Peyer's patch (tissue), 4 donors: ENCODE measurements around the gene HIVEP2. TPM values are rescaled to one million over a fixed set of nuclear protein-coding genes. Genes with fewer than 3 reads are reported as not detected.

Experiments
- DNase-seq, 3 donors: peaks; one replicate each; pipeline ENCODE4 v3.0.0-alpha.2; 2017 to 2019
- H3K27ac ChIP-seq, 4 donors: fragments of 200-600 bp; sonication (generic); one replicate each; pipeline ENCODE4 v1.5.1; 2016 to 2019
- H3K27me3 ChIP-seq, 2 donors: fragments of 200-600 bp; sonication (generic); one replicate each; pipeline ENCODE4 v1.5.1; 2019
- H3K36me3 ChIP-seq, 3 donors: fragments of 200-600 bp; sonication (generic); one replicate each; pipeline ENCODE4 v1.5.1; 2016 to 2019
- H3K4me1 ChIP-seq, 4 donors: fragments of 200-600 bp; sonication (generic); one replicate each; pipeline ENCODE4 v1.5.1; 2016 to 2019
- H3K4me3 ChIP-seq, 4 donors: fragments of 200-600 bp; sonication (generic); 1 replicate in 3 of 4; 2 replicates in 1 of 4; pipeline ENCODE4 v1.5.1; 2016 to 2019; ENCODE audit warnings: mild to moderate bottlenecking in 1 of 4
- H3K9me3 ChIP-seq, 4 donors: fragments of 200-600 bp; sonication (generic); one replicate each; pipeline ENCODE4 v1.5.1; 2016 to 2019; ENCODE audit warnings: mild to moderate bottlenecking in 1 of 4
- CTCF ChIP-seq, 6 experiments: fragments of 450-650 bp in 4 of 6; fragments of 200-600 bp in 2 of 6; sonication (generic) in 1 of 6; IDR thresholded peaks; one replicate each; pipeline ENCODE4 v1.5.1; 2017 to 2019; ENCODE audit warnings: antibody characterized with exemption in 6 of 6, mild to moderate bottlenecking in 3 of 6, moderate library complexity in 1 of 6
- POLR2A ChIP-seq, 2 donors: fragments of 450-650 bp; IDR thresholded peaks; one replicate each; pipeline ENCODE4 v1.5.1; 2017; ENCODE audit warnings: antibody characterized with exemption in 2 of 2, mild to moderate bottlenecking in 2 of 2, moderate library complexity in 2 of 2
- total RNA-seq, 4 donors: library from RNA; depleted of rRNA; stranded (reverse); fragments of >200 nt; gene quantifications; one replicate each; pipeline ENCODE4 v1.1.0, GENCODE V29; 2016

The HIVEP2 gene
- total RNA-seq, 4 donors from 2014 or later = 14.4 to 35.5 (median 19.5) TPM

DNA sequence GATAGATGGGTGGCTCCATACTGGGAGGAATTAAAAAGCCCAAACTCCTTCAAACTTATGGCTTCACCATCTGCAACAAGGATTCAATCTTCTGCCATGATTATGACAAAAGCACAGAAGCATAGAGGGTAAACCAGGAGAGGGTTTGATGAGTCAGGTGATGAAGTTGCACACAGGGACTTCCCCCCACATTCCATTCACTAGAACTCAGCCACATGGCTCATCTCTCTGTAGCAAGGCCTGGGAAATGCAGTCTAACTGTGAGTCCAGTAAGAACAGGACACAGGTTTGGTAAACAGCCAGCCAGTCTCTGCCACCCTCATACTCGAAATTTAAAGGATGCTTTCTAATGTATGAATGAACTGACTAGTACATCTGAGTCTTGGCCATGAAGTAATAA is 142.9 kb downstream of the HIVEP2 start:
- no peaks in the 10 kb centered on the region for H3K4me1 ChIP-seq
- DNase-seq = no peak
- no peak for TF ChIP-seq POLR2A (IDR thresholded peaks at IDR 0.05)
- no peak for TF ChIP-seq CTCF (IDR thresholded peaks at IDR 0.05)
- H3K27me3 ChIP-seq = no peaks in the 10 kb centered on the region
- H3K9me3 ChIP-seq = no peaks in the 10 kb centered on the region
- H3K27ac ChIP-seq = no peak overlapping the region
- H3K4me3 ChIP-seq = no peak overlapping the region
- no peaks in the 10 kb centered on the region for H3K36me3 ChIP-seq

DNA sequence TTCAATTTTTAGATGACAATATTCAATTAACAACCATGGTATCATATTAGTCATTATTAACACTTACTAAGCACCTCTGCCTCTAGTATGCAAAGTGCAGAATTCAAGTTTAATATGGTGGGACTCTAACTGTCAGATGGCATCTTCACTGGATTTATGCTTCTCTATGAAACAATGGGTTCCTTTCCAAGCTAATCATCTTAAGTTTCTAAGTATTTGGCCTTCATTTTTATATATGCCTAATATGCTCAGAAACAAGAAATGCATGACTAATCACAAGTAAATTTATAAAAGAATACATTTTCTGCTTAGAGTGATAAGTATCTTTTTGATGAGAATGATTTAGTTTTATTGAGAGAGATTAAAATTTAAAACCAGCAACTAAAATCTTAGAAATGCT is 144.7 kb downstream of the HIVEP2 start:
- Histone ChIP-seq H3K27me3 (no peaks in the 10 kb centered on the region), H3K4me3 (no peak overlapping the region), H3K27ac (no peak overlapping the region), H3K36me3 (no peaks in the 10 kb centered on the region), H3K9me3 (no peaks in the 10 kb centered on the region), H3K4me1 (no peaks in the 10 kb centered on the region)
- DNase-seq = no peak
- no peak for TF ChIP-seq CTCF (IDR thresholded peaks at IDR 0.05)
- TF ChIP-seq POLR2A (IDR thresholded peaks at IDR 0.05) = no peak

GRCh38 chr6:142799639-142800038 is 145.3 kb downstream of the HIVEP2 start:
- Histone ChIP-seq H3K27ac (no peak overlapping the region), H3K4me3 (no peak overlapping the region), H3K36me3 (no peaks in the 10 kb centered on the region), H3K27me3 (no peaks in the 10 kb centered on the region), H3K9me3 (no peaks in the 10 kb centered on the region), H3K4me1 (no peaks in the 10 kb centered on the region)
- TF ChIP-seq POLR2A (IDR thresholded peaks at IDR 0.05) (no peak), CTCF (IDR thresholded peaks at IDR 0.05) (no peak)
- no peak for DNase-seq

- Histone ChIP-seq H3K36me3 (no peaks in the 10 kb centered on the region), H3K4me1 (no peaks in the 10 kb centered on the region), H3K9me3 (no peaks in the 10 kb centered on the region), H3K27ac (no peak overlapping the region), H3K4me3 (no peak overlapping the region), H3K27me3 (no peaks in the 10 kb centered on the region)
- no peak for TF ChIP-seq CTCF (IDR thresholded peaks at IDR 0.05)
- TF ChIP-seq POLR2A (IDR thresholded peaks at IDR 0.05) = no peak
- no peak for DNase-seq
Observed at GRCh38 chr6:142797159-142797558, 147.8 kb downstream of the HIVEP2 start.

DNA sequence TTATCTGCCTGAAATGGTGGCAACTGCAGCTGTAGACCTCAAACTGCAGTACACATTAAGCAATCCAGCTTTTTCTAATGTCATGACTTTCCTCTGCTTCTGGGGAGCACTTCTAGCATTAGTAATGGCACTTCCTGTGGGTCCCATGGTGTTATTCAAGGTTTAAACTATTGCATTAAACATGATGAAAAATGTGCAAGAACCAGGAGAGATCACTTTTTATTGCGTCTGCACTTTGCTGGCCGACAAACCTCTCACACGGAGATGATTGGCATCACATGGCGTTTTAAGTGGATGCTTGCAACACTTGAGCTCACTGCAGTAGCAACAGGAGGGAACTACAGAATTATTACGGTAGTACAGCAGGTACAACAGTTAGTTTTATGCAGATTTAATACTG is 148.4 kb downstream of the HIVEP2 start:
- TF ChIP-seq CTCF (IDR thresholded peaks at IDR 0.05) = no peak
- no peak for TF ChIP-seq POLR2A (IDR thresholded peaks at IDR 0.05)
- Histone ChIP-seq H3K4me1 (no peaks in the 10 kb centered on the region), H3K36me3 (no peaks in the 10 kb centered on the region), H3K4me3 (no peak overlapping the region), H3K9me3 (no peaks in the 10 kb centered on the region), H3K27me3 (no peaks in the 10 kb centered on the region), H3K27ac (no peak overlapping the region)
- DNase-seq = no peak

DNA sequence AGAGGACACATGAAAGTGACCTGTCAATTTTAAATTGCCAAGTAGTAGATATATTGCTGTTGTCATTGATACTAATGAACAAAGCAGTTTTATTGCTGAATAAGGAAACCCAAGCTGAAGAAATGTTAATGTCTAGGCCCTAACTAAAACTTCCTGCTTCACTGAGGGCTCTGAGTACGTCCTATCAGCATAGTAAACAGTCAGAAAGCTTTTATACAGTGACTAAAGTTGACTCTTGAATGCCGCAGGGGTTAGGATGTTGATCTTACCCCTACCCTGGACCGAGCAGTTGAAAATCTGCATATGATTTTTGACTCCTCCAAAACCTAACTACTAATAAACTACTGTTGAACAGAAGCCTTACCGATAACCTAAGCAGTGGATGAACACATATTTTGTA is 149.0 kb downstream of the HIVEP2 start:
- TF ChIP-seq POLR2A (IDR thresholded peaks at IDR 0.05) (no peak), CTCF (IDR thresholded peaks at IDR 0.05) (no peak)
- Histone ChIP-seq H3K27me3 (no peaks in the 10 kb centered on the region), H3K9me3 (no peaks in the 10 kb centered on the region), H3K27ac (no peak overlapping the region), H3K36me3 (no peaks in the 10 kb centered on the region), H3K4me3 (no peak overlapping the region), H3K4me1 (no peaks in the 10 kb centered on the region)
- no peak for DNase-seq
